Adrenal gland (tissue), 5 donors: ENCODE results near the gene KCNT1.

Source experiments
- CTCF ChIP-seq, 6 experiments: fragments of 450-650 bp in 4 of 6; fragments of 200-600 bp in 2 of 6; sonication (generic) in 1 of 6; IDR thresholded peaks; 1 replicate in 5 of 6; 2 replicates in 1 of 6; pipeline versions ENCODE4 v1.5.1 to v1.8.0; 2016 to 2021; ENCODE audit warnings: antibody characterized with exemption in 6 of 6, mild to moderate bottlenecking in 2 of 6, moderate library complexity in 1 of 6
- POLR2A ChIP-seq, 2 donors: fragments of 450-650 bp; IDR thresholded peaks; one replicate each; pipeline ENCODE4 v1.6.1; 2017; ENCODE audit warnings: antibody characterized with exemption in 2 of 2, mild to moderate bottlenecking in 2 of 2, moderate library complexity in 1 of 2
- donor health status: DM: no; HTN: no; CAD: no.

- TF ChIP-seq POLR2A (IDR thresholded peaks at IDR 0.05) (no peak), CTCF (IDR thresholded peaks at IDR 0.05) (no peak)
Observed at GRCh38 chr9:135786146-135786690, 84.2 kb downstream of the KCNT1 start.
